ENCODE data around the gene SAMD11. TPM values are rescaled to one million over a fixed set of nuclear protein-coding genes. Genes with fewer than 3 reads are reported as not detected.

Gene SAMD11
- total and polyA plus RNA-seq, 2 donors (not counting 1 experiment from before 2014, with no cell fraction given): not detected

- Histone ChIP-seq H3K9me3 (ENCODE audit: control extremely low read depth in 1 of 3, control insufficient read depth in 2 of 3, insufficient read depth in 1 of 3, low read length in 2 of 3) (peaks cover 0 to 5% (median 0%) of the 10 kb centered on the region in 3 donors), H3K4me1 (ENCODE audit: control insufficient read depth in 2 of 2, insufficient read depth in 2 of 2, low read length in 2 of 2) (peaks cover 30 to 31% of the 10 kb centered on the region in 2 donors), H3K27me3 (replicated peaks in 1 of 4; ENCODE audit: control extremely low read depth in 1 of 4, control insufficient read depth in 3 of 4, insufficient read depth in 4 of 4, low read length in 3 of 4) (peaks cover 0 to 37% (median 19%) of the 10 kb centered on the region in 4 experiments), H3K79me2 (ENCODE audit: control insufficient read depth, insufficient read depth, low read length) (no peaks in the 10 kb centered on the region), H3K27ac (ENCODE audit: low read length in 2 of 2) (no peak overlapping the region), H3K36me3 (replicated peaks in 1 of 2; ENCODE audit: control extremely low read depth in 1 of 2, control insufficient read depth in 1 of 2, extremely low read depth in 1 of 2, insufficient read depth in 2 of 2, low read length in 1 of 2) (peaks cover 0 to 34% of the 10 kb centered on the region in 2 experiments), H3K4me3 (ENCODE audit: control extremely low read depth in 1 of 5, extremely low read depth in 1 of 5, insufficient read depth in 1 of 5, low read depth in 2 of 5, low read length in 4 of 5) (no peak overlapping the region), H3K4me2 (replicated peaks; ENCODE audit: low read depth, low read length, poor library complexity, severe bottlenecking) (no peak overlapping the region), H2AFZ (ENCODE audit: insufficient read depth, low read depth, low read length, poor library complexity, severe bottlenecking) (no peak overlapping the region), H3K9ac (ENCODE audit: low read length) (no peak overlapping the region), H4K20me1 (ENCODE audit: control insufficient read depth, insufficient read depth, low read length, poor library complexity, severe bottlenecking) (peaks cover 24% of the 10 kb centered on the region)
- TF ChIP-seq CTCF (IDR thresholded peaks at IDR 0.05) (no peak), EZH2 (IDR thresholded peaks at IDR 0.05; ENCODE audit: borderline replicate concordance, insufficient read depth, low read depth, low read length, poor library complexity, severe bottlenecking) (no peak)
- ChIA-PET POLR2A (interaction anchor here (0.7 kb wide), 1 partner anchor 11 kb away, joined by 4 read pairs; no protein-coding TSS in a partner anchor), CTCF (interaction anchor here (0.7 to 1.5 kb wide), 3 partner anchors 39 to 1149 kb away, joined by 3 to 6 read pairs (median 4); no protein-coding TSS in a partner anchor)
- Mint-ChIP-seq H3K4me1 (peaks cover 14% of the 10 kb centered on the region), H3K27ac (no peak overlapping the region), H3K4me3 (no peak overlapping the region), H3K27me3 (peaks cover 13% of the 10 kb centered on the region), H3K9me3 (ENCODE audit: insufficient read depth) (no peaks in the 10 kb centered on the region)
- intact Hi-C loops (cut with micrococcal nuclease): no loop called here
- DNase-seq (no peak), ATAC-seq (ENCODE audit: low read depth) (no peak)
- WGBS (ENCODE audit: insufficient coverage): 94% methylated on average over 19 of the region's 27 CpGs
Observed at GRCh38 chr1:943545-944340, 20.0 kb downstream of the SAMD11 start.
